ENCODE data around the gene TAF15. TPM values are rescaled to one million over a fixed set of nuclear protein-coding genes. Genes with fewer than 3 reads are reported as not detected.

TAF15 gene
- total and polyA plus RNA-seq, 2 of the 13 experiments (the other 11 are each of a cell fraction or from before 2014, with no cell fraction given): 25.2 to 26.5 TPM

DNA sequence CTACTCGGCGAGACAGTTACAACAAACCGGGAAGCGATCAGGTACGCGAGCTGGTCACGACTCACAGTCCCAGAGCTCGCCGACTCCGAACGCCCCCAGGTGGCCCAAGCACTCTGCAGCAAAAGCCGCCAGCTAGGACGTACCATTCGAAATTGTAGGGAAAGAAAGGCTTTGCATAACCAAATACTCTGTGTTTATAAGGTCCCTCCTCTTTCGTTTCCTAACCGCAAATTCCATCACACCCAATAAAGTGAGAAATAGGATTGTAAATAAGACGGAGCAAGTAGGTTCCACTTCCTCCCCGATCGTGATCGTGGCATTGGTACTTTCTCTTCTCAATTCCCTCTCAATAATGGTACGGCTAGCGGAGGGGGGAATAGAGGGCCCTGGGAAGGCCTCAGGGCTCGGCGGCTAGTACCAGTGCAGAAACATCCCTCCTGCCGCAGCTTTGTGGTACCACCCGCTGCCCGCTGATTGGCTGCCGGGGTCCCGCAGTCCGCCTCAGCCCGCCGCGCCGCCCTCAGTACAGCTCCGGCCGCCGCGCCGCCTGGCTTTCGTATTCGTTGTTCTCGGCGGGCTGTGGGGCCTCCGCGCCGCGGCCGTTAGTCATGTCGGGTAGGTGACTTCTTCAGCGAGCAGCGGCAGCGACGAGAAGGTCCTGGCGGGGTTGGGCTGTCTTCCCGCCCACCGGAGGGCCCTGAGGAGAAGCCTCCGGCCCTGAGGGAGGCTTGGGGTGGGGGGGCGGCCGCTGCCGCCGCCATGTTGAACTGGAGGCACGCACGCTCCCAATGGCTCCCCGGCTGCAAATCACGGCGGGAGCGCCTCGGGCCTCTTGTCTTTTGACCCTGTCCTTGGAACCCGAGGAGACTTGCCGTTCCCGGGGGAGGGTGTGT, at the start of gene TAF15 (continued):
- TF ChIP-seq AHDC1 (CRISPR knock-in tag; IDR thresholded peaks at IDR 0.05; ENCODE audit: borderline replicate concordance) (0 out of 2 replicates have a peak, but pooled peaks have one; percentile 28), ZBTB1 (CRISPR knock-in tag; IDR thresholded peaks at IDR 0.05; ENCODE audit: borderline replicate concordance) (no peak), STAT5B (CRISPR knock-in tag; IDR thresholded peaks at IDR 0.05) (peak; percentile 63; the same call in 1 of the 2 replicates), BRCA1 (CRISPR knock-in tag; IDR thresholded peaks at IDR 0.05) (no peak), ZFP37 (CRISPR knock-in tag; IDR thresholded peaks at IDR 0.05; ENCODE audit: borderline replicate concordance) (no peak), ADNP (CRISPR knock-in tag; IDR thresholded peaks at IDR 0.05) (no peak), ZFP90 (CRISPR knock-in tag; IDR thresholded peaks at IDR 0.05; ENCODE audit: borderline replicate concordance) (no peak), SP1 (IDR thresholded peaks at IDR 0.05) (no peak), SP1 (CRISPR knock-in tag; IDR thresholded peaks at IDR 0.05) (peak; percentile 22), REXO4 (CRISPR knock-in tag; IDR thresholded peaks at IDR 0.05; ENCODE audit: borderline replicate concordance) (0 out of 2 replicates have a peak, but pooled peaks have one; percentile 44), SMYD3 (CRISPR knock-in tag; IDR thresholded peaks at IDR 0.05) (0 out of 2 replicates have a peak, but pooled peaks have one; percentile 24), GTF2F1 (IDR thresholded peaks at IDR 0.05; ENCODE audit: low read length) (no peak), ZNF775 (CRISPR knock-in tag; IDR thresholded peaks at IDR 0.05; ENCODE audit: borderline replicate concordance) (no peak), ZNF230 (CRISPR knock-in tag; IDR thresholded peaks at IDR 0.05) (peak; percentile 69; the same call in 1 of the 2 replicates), NFKBIZ (CRISPR knock-in tag; IDR thresholded peaks at IDR 0.05) (peak; percentile 63; the same call in 1 of the 2 replicates)
- TF ChIP-seq, protein P1, sequence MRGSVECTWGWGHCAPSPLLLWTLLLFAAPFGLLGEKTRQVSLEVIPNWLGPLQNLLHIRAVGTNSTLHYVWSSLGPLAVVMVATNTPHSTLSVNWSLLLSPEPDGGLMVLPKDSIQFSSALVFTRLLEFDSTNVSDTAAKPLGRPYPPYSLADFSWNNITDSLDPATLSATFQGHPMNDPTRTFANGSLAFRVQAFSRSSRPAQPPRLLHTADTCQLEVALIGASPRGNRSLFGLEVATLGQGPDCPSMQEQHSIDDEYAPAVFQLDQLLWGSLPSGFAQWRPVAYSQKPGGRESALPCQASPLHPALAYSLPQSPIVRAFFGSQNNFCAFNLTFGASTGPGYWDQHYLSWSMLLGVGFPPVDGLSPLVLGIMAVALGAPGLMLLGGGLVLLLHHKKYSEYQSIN (CRISPR knock-in tag; IDR thresholded peaks at IDR 0.05; ENCODE audit: borderline replicate concordance): no peak
- TF ChIP-seq, protein P2, sequence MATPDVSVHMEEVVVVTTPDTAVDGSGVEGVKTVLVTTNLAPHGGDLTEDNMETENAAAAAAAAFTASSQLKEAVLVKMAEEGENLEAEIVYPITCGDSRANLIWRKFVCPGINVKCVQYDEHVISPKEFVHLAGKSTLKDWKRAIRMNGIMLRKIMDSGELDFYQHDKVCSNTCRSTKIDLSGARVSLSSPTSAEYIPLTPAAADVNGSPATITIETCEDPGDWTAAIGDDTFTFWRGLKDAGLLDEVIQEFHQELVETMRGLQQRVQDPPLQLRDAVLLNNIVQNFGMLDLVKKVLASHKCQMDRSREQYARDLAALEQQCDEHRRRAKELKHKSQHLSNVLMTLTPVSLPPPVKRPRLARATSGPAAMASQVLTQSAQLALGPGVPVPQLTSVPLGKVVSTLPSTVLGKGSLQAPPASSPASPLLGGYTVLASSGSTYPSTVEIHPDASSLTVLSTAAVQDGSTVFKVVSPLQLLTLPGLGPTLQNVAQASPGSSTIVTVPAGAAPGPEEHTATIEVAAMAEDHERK (CRISPR knock-in tag; IDR thresholded peaks at IDR 0.05; ENCODE audit: low read depth): no peak
- TF ChIP-seq, protein P3, sequence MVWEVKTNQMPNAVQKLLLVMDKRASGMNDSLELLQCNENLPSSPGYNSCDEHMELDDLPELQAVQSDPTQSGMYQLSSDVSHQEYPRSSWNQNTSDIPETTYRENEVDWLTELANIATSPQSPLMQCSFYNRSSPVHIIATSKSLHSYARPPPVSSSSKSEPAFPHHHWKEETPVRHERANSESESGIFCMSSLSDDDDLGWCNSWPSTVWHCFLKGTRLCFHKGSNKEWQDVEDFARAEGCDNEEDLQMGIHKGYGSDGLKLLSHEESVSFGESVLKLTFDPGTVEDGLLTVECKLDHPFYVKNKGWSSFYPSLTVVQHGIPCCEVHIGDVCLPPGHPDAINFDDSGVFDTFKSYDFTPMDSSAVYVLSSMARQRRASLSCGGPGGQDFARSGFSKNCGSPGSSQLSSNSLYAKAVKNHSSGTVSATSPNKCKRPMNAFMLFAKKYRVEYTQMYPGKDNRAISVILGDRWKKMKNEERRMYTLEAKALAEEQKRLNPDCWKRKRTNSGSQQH (CRISPR knock-in tag; IDR thresholded peaks at IDR 0.05; ENCODE audit: low read depth): no peak; the same call in 1 of the 2 replicates
- TF ChIP-seq, protein P4, sequence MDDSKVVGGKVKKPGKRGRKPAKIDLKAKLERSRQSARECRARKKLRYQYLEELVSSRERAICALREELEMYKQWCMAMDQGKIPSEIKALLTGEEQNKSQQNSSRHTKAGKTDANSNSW (CRISPR knock-in tag; IDR thresholded peaks at IDR 0.05; ENCODE audit: borderline replicate concordance): peak; percentile 69; the same call in 1 of the 2 replicates

Data from HepG2 (cell line).